Neutrophil (primary cell): ENCODE measurements around the gene ITGA2.

ENCODE experiments used
- H3K27ac ChIP-seq: fragments of 200-600 bp; sonication (generic); 2 replicates; pipeline ENCODE4 v1.5.1; 2016; ENCODE audit warnings: mild to moderate bottlenecking, moderate library complexity
- H3K27me3 ChIP-seq: fragments of 200-600 bp; sonication (generic); 2 replicates; pipeline ENCODE4 v1.6.0; 2016; ENCODE audit warnings: mild to moderate bottlenecking
- H3K36me3 ChIP-seq: fragments of 200-600 bp; sonication (generic); 2 replicates; pipeline ENCODE4 v1.5.1; 2017
- H3K4me1 ChIP-seq, 2 experiments: fragments of 200-600 bp in 1 of 2; sonication (generic) in 1 of 2; 1 replicate in 1 of 2; 2 replicates in 1 of 2; pipeline versions ENCODE4 v1.5.1 to v1.6.1; 2013 to 2016; ENCODE audit warnings: low read depth in 1 of 2, low read length in 1 of 2, mild to moderate bottlenecking in 1 of 2, moderate library complexity in 1 of 2; ENCODE audit not compliant: control insufficient read depth in 1 of 2, insufficient read depth in 1 of 2
- H3K4me3 ChIP-seq, 2 experiments: fragments of 200-600 bp in 1 of 2; sonication (generic) in 1 of 2; 1 replicate in 1 of 2; 2 replicates in 1 of 2; pipeline ENCODE4 v1.5.1; 2013 to 2016; ENCODE audit warnings: low read depth in 1 of 2, low read length in 1 of 2, mild to moderate bottlenecking in 1 of 2, moderate library complexity in 1 of 2
- H3K9me3 ChIP-seq: fragments of 200-600 bp; sonication (generic); 2 replicates; pipeline ENCODE4 v1.5.1; 2016
- CTCF ChIP-seq: fragments of 200-600 bp; sonication (generic); IDR thresholded peaks from 2 replicates; pipeline ENCODE4 v1.5.1; 2016; ENCODE audit warnings: antibody characterized with exemption

The ITGA2 gene

GRCh38 chr5:53100606-53101005 lies 111.5 kb downstream of the ITGA2 start:
- TF ChIP-seq CTCF: no peak

GRCh38 chr5:53105611-53106300 lies 116.6 kb downstream of the ITGA2 start:
- H3K27ac ChIP-seq: no peak overlapping the region
- H3K36me3 ChIP-seq: peaks cover 3% of the 10 kb centered on the region
- H3K27me3 ChIP-seq: peaks cover 12% of the 10 kb centered on the region
- H3K9me3 ChIP-seq: no peaks in the 10 kb centered on the region
- TF ChIP-seq CTCF: no peak
- no peak overlapping the region for H3K4me3 ChIP-seq
- peaks cover 11% of the 10 kb centered on the region in 2 experiments for H3K4me1 ChIP-seq

More at GRCh38 chr5:53100606-53101005, 111.5 kb downstream of the ITGA2 start:
- H3K36me3 ChIP-seq: peaks cover 19% of the 10 kb centered on the region
- H3K27me3 ChIP-seq: no peaks in the 10 kb centered on the region
- H3K27ac ChIP-seq: no peak overlapping the region
- H3K4me1 ChIP-seq: no peaks in the 10 kb centered on the region
- no peak overlapping the region for H3K4me3 ChIP-seq
- H3K9me3 ChIP-seq: no peaks in the 10 kb centered on the region

- Histone ChIP-seq H3K27me3 (peaks cover 12% of the 10 kb centered on the region), H3K27ac (no peak overlapping the region), H3K4me1 (peaks cover 11% of the 10 kb centered on the region in 2 experiments), H3K9me3 (no peaks in the 10 kb centered on the region), H3K4me3 (peak overlapping the region; percentile 70 to 81), H3K36me3 (peaks cover 3% of the 10 kb centered on the region)
- no peak for TF ChIP-seq CTCF
Measured at GRCh38 chr5:53109056-53109442, 119.9 kb downstream of the ITGA2 start.

- Histone ChIP-seq H3K4me1 (peaks cover 11% of the 10 kb centered on the region in 2 experiments), H3K36me3 (peaks cover 3% of the 10 kb centered on the region), H3K4me3 (peak within 1 kb of the TSS; percentile 70 to 81), H3K9me3 (no peaks in the 10 kb centered on the region), H3K27me3 (peaks cover 12% of the 10 kb centered on the region), H3K27ac (peak within 1 kb of the TSS; percentile 3)
- TF ChIP-seq CTCF: no peak
Measured at GRCh38 chr5:53109443-53110127, 120.4 kb downstream of the ITGA2 start, which contains the start of gene MOCS2. TSS of gene MOCS2 (minus strand) at chr5:53109757. CDS start at chr5:53107174, 2,583 bp downstream.

GRCh38 chr5:53110156-53110555 lies 121.0 kb downstream of the ITGA2 start:
- peaks cover 12% of the 10 kb centered on the region for H3K27me3 ChIP-seq
- H3K9me3 ChIP-seq: no peaks in the 10 kb centered on the region
- peaks cover 3% of the 10 kb centered on the region for H3K36me3 ChIP-seq
- peaks cover 11% of the 10 kb centered on the region in 2 experiments for H3K4me1 ChIP-seq
- H3K4me3 ChIP-seq: peak overlapping the region; percentile 70 to 81
- TF ChIP-seq CTCF: no peak
- no peak overlapping the region for H3K27ac ChIP-seq
